Upper lobe of left lung (tissue), 4 donors: Measurements from ENCODE around the gene ZKSCAN3.

Source experiments
- POLR2A ChIP-seq, 4 donors: fragments of 450-650 bp; IDR thresholded peaks; one replicate each; pipeline ENCODE4 v1.5.1; 2016 to 2017; ENCODE audit warnings: antibody characterized with exemption in 4 of 4, mild to moderate bottlenecking in 2 of 4
- TF ChIP-seq, protein P1 (sequence below), 6 experiments: fragments of 450-650 bp in 4 of 6; fragments of 200-600 bp in 2 of 6; sonication (generic) in 2 of 6; IDR thresholded peaks; one replicate each; pipeline ENCODE4 v1.5.1; 2016 to 2019; ENCODE audit warnings: antibody characterized with exemption in 6 of 6

DNA sequence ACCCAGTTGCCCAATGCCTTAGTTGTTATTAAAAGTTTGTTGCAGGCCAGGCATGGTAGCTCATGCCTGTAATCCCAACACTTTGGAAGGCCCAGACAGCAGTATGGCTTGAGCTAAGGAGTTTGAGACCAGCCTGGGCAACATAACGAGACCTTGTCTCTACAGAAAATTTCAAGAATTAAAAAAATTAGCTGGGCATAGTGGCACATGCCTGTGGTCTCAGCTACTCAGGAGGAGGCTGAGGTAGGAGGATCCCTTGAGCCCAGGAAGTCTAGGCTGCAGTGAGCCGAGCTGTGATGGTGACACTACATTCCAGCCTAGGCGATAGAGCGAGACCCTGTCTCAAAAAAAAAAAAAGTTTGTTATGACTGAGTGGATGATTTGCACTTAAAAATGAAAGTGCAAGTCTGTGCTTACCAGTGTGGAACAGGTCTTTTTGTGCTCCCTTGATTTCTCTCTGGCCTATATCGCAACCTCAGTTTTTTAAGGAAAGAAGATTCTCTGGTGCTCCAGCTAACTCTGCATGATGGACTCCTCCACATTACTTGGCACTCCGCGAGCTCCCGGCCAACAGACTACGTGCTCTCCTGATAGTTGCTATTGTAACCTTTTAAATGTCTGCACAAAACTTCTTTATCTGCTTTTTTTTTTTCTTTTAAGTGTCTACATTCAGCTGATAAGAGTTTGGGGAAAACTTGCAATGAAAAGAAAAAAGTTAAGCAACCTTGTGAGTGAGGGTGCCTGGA, 22.1 kb downstream of the ZKSCAN3 start:
- TF ChIP-seq, protein P1, sequence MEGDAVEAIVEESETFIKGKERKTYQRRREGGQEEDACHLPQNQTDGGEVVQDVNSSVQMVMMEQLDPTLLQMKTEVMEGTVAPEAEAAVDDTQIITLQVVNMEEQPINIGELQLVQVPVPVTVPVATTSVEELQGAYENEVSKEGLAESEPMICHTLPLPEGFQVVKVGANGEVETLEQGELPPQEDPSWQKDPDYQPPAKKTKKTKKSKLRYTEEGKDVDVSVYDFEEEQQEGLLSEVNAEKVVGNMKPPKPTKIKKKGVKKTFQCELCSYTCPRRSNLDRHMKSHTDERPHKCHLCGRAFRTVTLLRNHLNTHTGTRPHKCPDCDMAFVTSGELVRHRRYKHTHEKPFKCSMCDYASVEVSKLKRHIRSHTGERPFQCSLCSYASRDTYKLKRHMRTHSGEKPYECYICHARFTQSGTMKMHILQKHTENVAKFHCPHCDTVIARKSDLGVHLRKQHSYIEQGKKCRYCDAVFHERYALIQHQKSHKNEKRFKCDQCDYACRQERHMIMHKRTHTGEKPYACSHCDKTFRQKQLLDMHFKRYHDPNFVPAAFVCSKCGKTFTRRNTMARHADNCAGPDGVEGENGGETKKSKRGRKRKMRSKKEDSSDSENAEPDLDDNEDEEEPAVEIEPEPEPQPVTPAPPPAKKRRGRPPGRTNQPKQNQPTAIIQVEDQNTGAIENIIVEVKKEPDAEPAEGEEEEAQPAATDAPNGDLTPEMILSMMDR (IDR thresholded peaks at IDR 0.05): no peak
- no peak for TF ChIP-seq POLR2A (IDR thresholded peaks at IDR 0.05)
